K562 (cell line): ENCODE results near the gene RBM20. TPM values are rescaled to one million over a fixed set of nuclear protein-coding genes. Genes with fewer than 3 reads are reported as not detected.

ENCODE experiments used
- ATAC-seq: fragments of 200-7000 bp; cut with Tn5 transposase; 3 replicates; pipeline ENCODE4 v1.9.1; 2020; ENCODE audit warnings: moderate library complexity
- BruUV-seq: library from RNA; stranded (reverse); fragments of 400-500 nt; replicated peaks from 2 replicates; lab custom pipeline; 2021; lab: Mats Ljungman, UMichigan
- CTCF ChIA-PET: fragments of 300-600 bp; formaldehyde crosslinking; extraction: SDS; loops from one replicate; lab custom pipeline; 2021; ENCODE audit warnings: low intra/inter-chr PET ratio; lab: Yijun Ruan, JAX
- POLR2A ChIA-PET: fragments of 300-600, 350-650 bp; sonication (Branson Sonifier 250); formaldehyde crosslinking; extraction: SDS; loops from one replicate; lab custom pipeline; 2021; ENCODE audit warnings: antibody characterized with exemption, inconsistent platforms; lab: Yijun Ruan, JAX
- DNase-seq, 4 experiments: peaks; one replicate each; pipeline versions ENCODE4 v3.0.0 to v3.0.0-alpha.2; 2011 to 2018; ENCODE audit warnings: low spot score in 3 of 4, mixed read lengths in 3 of 4; ENCODE audit errors: extremely low read depth in 1 of 4
- FAIRE-seq: peaks from 2 replicates; lab custom pipeline; 2011; peaks lifted over from hg19 to GRCh38; lab: Jason Lieb, UNC
- H2AFZ ChIP-seq: 2 replicates; pipeline ENCODE4 v1.6.0; 2011; ENCODE audit warnings: low read depth, low read length, control low read depth, inconsistent platforms
- H3K27ac ChIP-seq: fragments of 200-600 bp; 3 replicates; pipeline ENCODE4 v1.8.0; 2011; ENCODE audit warnings: low read depth, mild to moderate bottlenecking, control low read depth, inconsistent platforms, low read length, moderate library complexity, mixed read lengths; ENCODE audit errors: extremely low read depth
- H3K27me3 ChIP-seq, 2 experiments: fragments of 300-600 bp in 1 of 2; 2 replicates in 1 of 2; 3 replicates in 1 of 2; pipeline versions ENCODE4 v1.6.0 to v1.8.0; 2011; ENCODE audit warnings: inconsistent platforms in 2 of 2, low read length in 2 of 2, mild to moderate bottlenecking in 1 of 2, mixed read lengths in 1 of 2, moderate library complexity in 1 of 2; ENCODE audit not compliant: control insufficient read depth in 2 of 2, insufficient read depth in 2 of 2
- H3K36me3 ChIP-seq: fragments of 300-600 bp; 3 replicates; pipeline ENCODE4 v1.8.0; 2011; ENCODE audit warnings: mild to moderate bottlenecking, low read length, inconsistent platforms; ENCODE audit not compliant: control insufficient read depth, insufficient read depth
- H3K4me1 ChIP-seq, 2 experiments: fragments of 200-600 bp in 1 of 2; replicated peaks in 1 of 2; 2 replicates in 1 of 2; 3 replicates in 1 of 2; pipeline versions ENCODE4 v1.5.1 to v1.8.0; 2011; ENCODE audit warnings: inconsistent platforms in 2 of 2, low read length in 2 of 2, mild to moderate bottlenecking in 1 of 2, mixed read lengths in 1 of 2, moderate library complexity in 1 of 2; ENCODE audit not compliant: control insufficient read depth in 2 of 2, insufficient read depth in 2 of 2
- H3K4me2 ChIP-seq: 2 replicates; pipeline ENCODE4 v1.6.1; 2011; ENCODE audit warnings: low read length, control low read depth, inconsistent platforms, mixed read lengths; ENCODE audit not compliant: insufficient read depth
- H3K4me3 ChIP-seq: fragments of 200-600 bp; sonication (generic), shearing (Covaris generic); 2 replicates; pipeline ENCODE4 v1.5.1; 2016; ENCODE audit warnings: control low read depth, inconsistent platforms
- H3K79me2 ChIP-seq: fragments of 200-600 bp; 3 replicates; pipeline ENCODE4 v1.8.0; 2011; ENCODE audit warnings: low read length, inconsistent platforms; ENCODE audit not compliant: control insufficient read depth, insufficient read depth
- H3K9ac ChIP-seq, 2 experiments: 2 replicates each; pipeline versions ENCODE4 v1.6.0 to v1.6.1; 2011; ENCODE audit warnings: low read depth in 2 of 2, low read length in 2 of 2, control low read depth in 1 of 2, inconsistent platforms in 1 of 2, mild to moderate bottlenecking in 1 of 2, mixed read lengths in 1 of 2; ENCODE audit not compliant: insufficient read depth in 1 of 2
- H3K9me1 ChIP-seq: one replicate; pipeline ENCODE4 v1.6.0; 2011; ENCODE audit warnings: inconsistent platforms, mild to moderate bottlenecking, low read length, moderate library complexity; ENCODE audit not compliant: control insufficient read depth, insufficient read depth
- H3K9me3 ChIP-seq: replicated peaks from 2 replicates; pipeline ENCODE4 v1.5.1; 2011; ENCODE audit warnings: low read depth, low read length, inconsistent platforms; ENCODE audit not compliant: control insufficient read depth, insufficient read depth
- H4K20me1 ChIP-seq: replicated peaks from 2 replicates; pipeline ENCODE4 v1.6.1; 2011; ENCODE audit warnings: low read length, inconsistent platforms, mixed read lengths; ENCODE audit not compliant: control insufficient read depth, insufficient read depth
- EGR1 ChIP-seq: fragments of 450-650 bp; conservative IDR thresholded peaks from 2 replicates; pipeline ENCODE4 v1.6.1; 2017; ENCODE audit warnings: mild to moderate bottlenecking
- HDAC1 ChIP-seq, 2 experiments: fragments of 450-650 bp; IDR thresholded peaks; 2 replicates each; pipeline ENCODE4 v1.6.1; 2016 to 2017; ENCODE audit warnings: inconsistent platforms in 1 of 2, mild to moderate bottlenecking in 1 of 2, moderate library complexity in 1 of 2
- NFRKB ChIP-seq: fragments of 450-650 bp; IDR thresholded peaks from 2 replicates; pipeline ENCODE4 v1.6.1; 2016; ENCODE audit warnings: low read depth
- NR4A1 ChIP-seq, 2 experiments: fragments of 250-450 bp in 1 of 2; fragments of 450-650 bp in 1 of 2; sonication (Bioruptor Pico) in 1 of 2; IDR thresholded peaks; 2 replicates each; pipeline versions ENCODE4 v1.4.0 to v1.6.1; 2016 to 2020; ENCODE audit warnings: mild to moderate bottlenecking in 2 of 2, missing compliant biosample characterization in 1 of 2, missing genetic modification characterization in 1 of 2, moderate library complexity in 1 of 2
- PHF8 ChIP-seq: fragments of 200-600 bp; sonication (generic); IDR thresholded peaks from 2 replicates; pipeline ENCODE4 v1.6.1; 2012; ENCODE audit warnings: mixed run types, mild to moderate bottlenecking, inconsistent platforms, low read length, moderate library complexity, borderline replicate concordance
- RBFOX2 ChIP-seq: fragments of 200-400 bp; formaldehyde crosslinking; IDR thresholded peaks from 2 replicates; pipeline ENCODE4 v1.6.1; 2017; ENCODE audit warnings: low read depth, mild to moderate bottlenecking, low read length, moderate library complexity
- SMARCA4 ChIP-seq: fragments of 450-650 bp; IDR thresholded peaks from 2 replicates; pipeline ENCODE4 v1.6.1; 2016
- YY1 ChIP-seq, 3 experiments: IDR thresholded peaks; 2 replicates each; pipeline ENCODE4 v1.6.1; 2011; ENCODE audit warnings: low read length in 2 of 3, mild to moderate bottlenecking in 2 of 3, moderate library complexity in 2 of 3, borderline replicate concordance in 1 of 3, control low read depth in 1 of 3, low read depth in 1 of 3; ENCODE audit not compliant: insufficient read depth in 3 of 3, insufficient replicate concordance in 2 of 3, control insufficient read depth in 1 of 3, insufficient read length in 1 of 3; ENCODE audit errors: extremely low read depth in 1 of 3
- ZKSCAN8 ChIP-seq: fragments of 200-800 bp; sonication (Bioruptor generic); IDR thresholded peaks from 2 replicates; pipeline ENCODE4 v1.6.1; 2016; ENCODE audit warnings: missing genetic modification characterization, missing compliant biosample characterization
- ZNF589 ChIP-seq: fragments of 200-800 bp; sonication (Bioruptor generic); IDR thresholded peaks from 2 replicates; pipeline ENCODE4 v1.6.1; 2016; ENCODE audit warnings: low read depth, missing genetic modification characterization, missing compliant biosample characterization
- WGBS: fragments of 100-300 bp; shearing (Covaris generic); methylation state at CpG from one replicate; pipeline ENCODE4 v1.1.6; 2016; ENCODE audit warnings: low coverage, mixed read lengths; ENCODE audit not compliant: insufficient coverage; ENCODE audit errors: missing lambda C conversion rate; 5-methylcytosine and 5-hydroxymethylcytosine counted together
- in situ Hi-C: fragments of 300-500 bp; cut with MboI; formaldehyde crosslinking; loops from 4 replicates; pipeline ENCODE4 v1.15.0; 2018; ENCODE audit warnings: inconsistent platforms, mixed read lengths
- intact Hi-C: fragments of 100-400 bp; cut with micrococcal nuclease; formaldehyde crosslinking; loops from 2 replicates; pipeline ENCODE4 v1.14.2; 2022
- polyA plus RNA-seq, 8 experiments: library from polyadenylated mRNA; depleted of rRNA in 4 of 8; stranded (reverse) in 5 of 8; unstranded in 3 of 8; fragments of >200 nt; fragmentation: Nextera tagmentation in 2 of 8; fragmentation: Illumina TruSeq in 1 of 8; extraction: Ambion mirVana in 2 of 8; extraction: Trizol in 1 of 8; gene quantifications; 2 replicates each; pipeline versions ENCODE4 v1.2.1 to v1.2.3, GENCODE V29; 2011 to 2014; ENCODE audit warnings: inconsistent platforms in 1 of 8, missing spikeins in 1 of 8
- total RNA-seq, 7 experiments: library from RNA; depleted of rRNA in 6 of 7; stranded (reverse); fragments of >200 nt in 6 of 7; fragmentation: Illumina TruSeq in 2 of 7; extraction: Trizol in 2 of 7; gene quantifications; 2 replicates each; pipeline versions ENCODE4 v1.2.1 to v1.2.3, GENCODE V29; 2011 to 2021; ENCODE audit warnings: low replicate concordance in 1 of 7
- TF ChIP-seq, protein P1 (sequence below): fragments of 450-650 bp; IDR thresholded peaks from 2 replicates; pipeline ENCODE4 v1.6.1; 2017; ENCODE audit warnings: antibody characterized with exemption, mild to moderate bottlenecking
- TF ChIP-seq, protein P2 (sequence below): fragments of 250-450 bp; sonication (Bioruptor Pico); IDR thresholded peaks from 2 replicates; pipeline ENCODE4 v1.8.0; 2021; ENCODE audit warnings: moderate library complexity, mild to moderate bottlenecking, inconsistent platforms

Gene RBM20
- total and polyA plus RNA-seq, 9 of the 15 experiments (the other 6 are each of a cell fraction or from before 2014, with no cell fraction given): 0.63 to 5.7 (median 3.2) TPM

DNA sequence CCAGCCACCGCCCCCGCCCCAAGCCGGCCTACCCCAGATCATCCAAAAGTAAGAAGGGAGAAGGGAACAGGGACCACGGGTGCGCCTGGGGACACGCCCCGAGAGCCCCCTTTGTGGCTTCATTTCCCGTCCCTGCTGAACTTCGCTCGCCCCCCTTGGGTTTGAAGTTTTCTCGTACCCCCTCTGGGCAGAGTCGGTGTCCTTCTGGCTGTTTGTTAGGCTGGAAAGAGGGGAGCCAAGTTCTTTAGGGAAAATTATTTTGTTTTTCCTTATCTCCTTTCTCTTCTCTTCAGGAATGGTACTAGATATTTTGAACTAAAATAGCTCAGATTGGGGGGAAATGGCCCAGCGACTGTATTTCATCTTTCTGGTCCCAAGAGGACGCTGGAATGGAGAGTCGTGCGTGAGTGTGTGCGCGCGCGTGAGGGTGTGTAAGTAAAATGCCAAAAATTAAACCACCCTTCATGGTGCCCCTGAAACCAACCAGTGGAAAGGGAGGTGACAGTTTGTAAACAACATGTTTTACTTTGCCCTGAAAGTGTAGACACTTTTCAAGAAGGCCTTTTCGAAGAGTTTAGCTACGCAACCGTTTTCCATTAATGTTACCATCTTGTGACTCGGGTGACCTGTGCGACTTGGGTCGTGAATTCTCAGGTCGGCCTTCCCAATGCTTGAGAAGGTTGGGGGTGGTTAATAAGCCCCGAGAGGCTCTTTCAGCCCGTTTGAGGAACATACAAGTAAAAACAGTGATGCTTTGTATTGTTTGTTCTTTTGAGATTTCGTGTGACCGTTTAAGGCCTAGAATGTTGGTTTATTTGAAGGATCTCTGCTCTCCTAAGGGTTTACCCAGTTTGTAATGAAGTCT lies 694 bp downstream of the RBM20 start:
- 1% methylated on average over 24 of the region's 31 CpGs for WGBS
- Histone ChIP-seq H3K4me1 (peaks cover 14 to 18% of the 10 kb centered on the region in 2 experiments), H3K27me3 (no peaks in the 10 kb centered on the region), H2AFZ (peak overlapping the region; percentile 77), H3K79me2 (peaks cover 56% of the 10 kb centered on the region), H3K9me1 (no peaks in the 10 kb centered on the region), H3K4me3 (peak overlapping the region; percentile 66), H3K4me2 (peak overlapping the region; percentile 84), H3K9ac (peak overlapping the region; percentile 90 to 93), H4K20me1 (no peaks in the 10 kb centered on the region), H3K36me3 (no peaks in the 10 kb centered on the region), H3K9me3 (no peaks in the 10 kb centered on the region), H3K27ac (peak overlapping the region; percentile 85)
- BruUV-seq: TSS peak; percentile 40
- CTCF ChIA-PET: no interaction called here
- FAIRE-seq (no peak), DNase-seq (peak in 1 of 4 experiments; percentile 57), ATAC-seq (peak; percentile 43)
- intact Hi-C loops (loop anchor here (5.0 kb wide), 1 partner anchor 227 kb away; the partner anchor contains the start of gene PDCD4), in situ Hi-C loops (no loop called here)
- POLR2A ChIA-PET: interaction anchor here (1.0 to 1.7 kb wide), 3 partner anchors 8 to 19 kb away, joined by 3 to 5 read pairs (median 4); no protein-coding TSS in a partner anchor
- TF ChIP-seq ZNF589 (CRISPR knock-in tag) (peak; percentile 33; the same call in 1 of the 2 replicates), RBFOX2 (peak; percentile 37; the same call in 1 of the 2 replicates), YY1 (IDR thresholded peaks at IDR 0.05; ENCODE audit: borderline replicate concordance in 1 of 3, control insufficient read depth in 1 of 3, extremely low read depth in 1 of 3, insufficient read depth in 3 of 3, insufficient read length in 1 of 3, insufficient replicate concordance in 2 of 3, low read depth in 1 of 3, low read length in 2 of 3) (peak in 1 of 3 experiments; percentile 5), EGR1 (peak; percentile 16; the same call in 1 of the 2 replicates), HDAC1 (IDR thresholded peaks at IDR 0.05) (0 out of 4 replicates have a peak, but pooled peaks of 1 of the 2 experiments have one; percentile 1), PHF8 (peak; percentile 18; the same call in 1 of the 2 replicates), NFRKB (peak; percentile 63; the same call in 1 of the 2 replicates), SMARCA4 (0 out of 2 replicates have a peak, but pooled peaks have one; percentile 20), NR4A1 (CRISPR knock-in tag; IDR thresholded peaks at IDR 0.05) (no peak), NR4A1 (tag; IDR thresholded peaks at IDR 0.05) (0 out of 2 replicates have a peak, but pooled peaks have one; percentile 27), ZKSCAN8 (no peak)
- TF ChIP-seq, protein P1, sequence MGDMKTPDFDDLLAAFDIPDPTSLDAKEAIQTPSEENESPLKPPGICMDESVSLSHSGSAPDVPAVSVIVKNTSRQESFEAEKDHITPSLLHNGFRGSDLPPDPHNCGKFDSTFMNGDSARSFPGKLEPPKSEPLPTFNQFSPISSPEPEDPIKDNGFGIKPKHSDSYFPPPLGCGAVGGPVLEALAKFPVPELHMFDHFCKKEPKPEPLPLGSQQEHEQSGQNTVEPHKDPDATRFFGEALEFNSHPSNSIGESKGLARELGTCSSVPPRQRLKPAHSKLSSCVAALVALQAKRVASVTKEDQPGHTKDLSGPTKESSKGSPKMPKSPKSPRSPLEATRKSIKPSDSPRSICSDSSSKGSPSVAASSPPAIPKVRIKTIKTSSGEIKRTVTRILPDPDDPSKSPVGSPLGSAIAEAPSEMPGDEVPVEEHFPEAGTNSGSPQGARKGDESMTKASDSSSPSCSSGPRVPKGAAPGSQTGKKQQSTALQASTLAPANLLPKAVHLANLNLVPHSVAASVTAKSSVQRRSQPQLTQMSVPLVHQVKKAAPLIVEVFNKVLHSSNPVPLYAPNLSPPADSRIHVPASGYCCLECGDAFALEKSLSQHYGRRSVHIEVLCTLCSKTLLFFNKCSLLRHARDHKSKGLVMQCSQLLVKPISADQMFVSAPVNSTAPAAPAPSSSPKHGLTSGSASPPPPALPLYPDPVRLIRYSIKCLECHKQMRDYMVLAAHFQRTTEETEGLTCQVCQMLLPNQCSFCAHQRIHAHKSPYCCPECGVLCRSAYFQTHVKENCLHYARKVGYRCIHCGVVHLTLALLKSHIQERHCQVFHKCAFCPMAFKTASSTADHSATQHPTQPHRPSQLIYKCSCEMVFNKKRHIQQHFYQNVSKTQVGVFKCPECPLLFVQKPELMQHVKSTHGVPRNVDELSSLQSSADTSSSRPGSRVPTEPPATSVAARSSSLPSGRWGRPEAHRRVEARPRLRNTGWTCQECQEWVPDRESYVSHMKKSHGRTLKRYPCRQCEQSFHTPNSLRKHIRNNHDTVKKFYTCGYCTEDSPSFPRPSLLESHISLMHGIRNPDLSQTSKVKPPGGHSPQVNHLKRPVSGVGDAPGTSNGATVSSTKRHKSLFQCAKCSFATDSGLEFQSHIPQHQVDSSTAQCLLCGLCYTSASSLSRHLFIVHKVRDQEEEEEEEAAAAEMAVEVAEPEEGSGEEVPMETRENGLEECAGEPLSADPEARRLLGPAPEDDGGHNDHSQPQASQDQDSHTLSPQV: no peak
- TF ChIP-seq, protein P2, sequence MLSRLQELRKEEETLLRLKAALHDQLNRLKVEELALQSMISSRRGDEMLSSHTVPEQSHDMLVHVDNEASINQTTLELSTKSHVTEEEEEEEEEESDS (CRISPR knock-in tag): no peak
